GM19324 (cell line): ENCODE data around the gene AGT.
"Not testable (repeated sequence)": the region's sequence is repeated elsewhere in the genome, so short reads cannot be mapped to it uniquely, and the experiment has no call there.

Source experiments
- ATAC-seq: cut with Tn5 transposase; IDR thresholded peaks from one replicate; pipeline ENCODE4 v1.9.1; 2021; ENCODE audit warnings: mild to moderate bottlenecking, moderate library complexity; ENCODE audit not compliant: unreplicated experiment, low FRiP score

Gene AGT

GRCh38 chr1:230656719-230657118, 57.2 kb downstream of the AGT start:
- not testable (repeated sequence) for ATAC-seq
